ENCODE data around the gene SLC1A7. TPM values are rescaled to one million over a fixed set of nuclear protein-coding genes. Genes with fewer than 3 reads are reported as not detected.

SLC1A7 gene
- total RNA-seq, 1 donor from 2014 or later: not detected

DNA sequence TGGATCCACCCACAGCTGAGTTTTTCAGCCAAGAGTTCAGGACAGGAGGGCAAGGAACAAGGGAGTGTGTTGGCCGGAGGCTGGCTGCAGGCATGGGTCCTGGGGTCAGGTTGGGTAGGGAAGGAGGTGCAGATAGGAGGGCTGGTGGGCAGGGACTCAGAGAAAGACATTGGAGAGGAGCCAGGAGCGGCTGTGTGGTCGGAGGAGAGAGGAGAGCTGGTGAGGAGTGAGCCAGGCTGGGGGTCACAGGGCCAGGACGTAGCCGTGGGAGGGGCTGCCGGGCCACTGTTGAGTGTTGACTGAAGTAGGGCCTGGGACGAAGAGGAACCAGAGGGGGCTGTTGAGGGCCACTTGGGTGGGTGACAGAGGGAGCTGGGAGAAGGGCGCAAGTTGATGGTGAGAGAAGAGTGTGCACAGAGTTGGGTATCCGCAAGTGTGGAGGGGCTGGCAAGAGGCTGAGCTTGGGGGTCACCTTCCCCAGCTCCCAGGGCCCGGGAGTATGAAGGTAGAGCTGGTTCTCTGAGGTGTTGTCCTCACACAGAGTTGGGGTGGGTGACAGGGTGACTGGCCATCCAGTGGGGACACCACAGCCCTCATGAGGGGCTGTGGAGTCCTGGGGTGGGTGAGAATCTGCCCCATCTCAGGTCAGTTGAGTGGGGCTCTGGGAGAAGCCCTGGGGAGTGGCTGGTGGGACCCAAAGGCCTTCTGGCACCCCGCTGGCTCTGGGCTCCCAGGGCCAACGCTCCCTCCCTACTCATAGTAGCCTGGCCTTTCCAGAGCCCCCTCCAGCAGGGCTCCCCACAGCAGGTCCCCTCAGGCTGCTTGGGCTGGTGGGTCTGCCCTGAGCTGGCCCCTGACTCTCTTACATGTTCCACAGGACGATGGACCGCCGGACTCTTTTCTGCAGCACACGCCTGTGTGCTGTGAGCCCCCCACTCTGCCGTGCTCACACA is 58.5 kb downstream of the SLC1A7 start:
- no peaks in the 10 kb centered on the region for H3K9me3 ChIP-seq
- H3K36me3 ChIP-seq: peaks cover 0 to 14% of the 10 kb centered on the region in 2 donors
- no peaks in the 10 kb centered on the region for H3K4me1 ChIP-seq
- DNase-seq (ENCODE audit: extremely low spot score in 2 of 2): no peak
- H3K4me3 ChIP-seq: no peak overlapping the region
- TF ChIP-seq POLR2AphosphoS5 (IDR thresholded peaks at IDR 0.05; ENCODE audit: insufficient read depth in 1 of 2, low read depth in 1 of 2) (no peak), POLR2A (IDR thresholded peaks at IDR 0.05) (no peak)
- TF ChIP-seq, protein P1, sequence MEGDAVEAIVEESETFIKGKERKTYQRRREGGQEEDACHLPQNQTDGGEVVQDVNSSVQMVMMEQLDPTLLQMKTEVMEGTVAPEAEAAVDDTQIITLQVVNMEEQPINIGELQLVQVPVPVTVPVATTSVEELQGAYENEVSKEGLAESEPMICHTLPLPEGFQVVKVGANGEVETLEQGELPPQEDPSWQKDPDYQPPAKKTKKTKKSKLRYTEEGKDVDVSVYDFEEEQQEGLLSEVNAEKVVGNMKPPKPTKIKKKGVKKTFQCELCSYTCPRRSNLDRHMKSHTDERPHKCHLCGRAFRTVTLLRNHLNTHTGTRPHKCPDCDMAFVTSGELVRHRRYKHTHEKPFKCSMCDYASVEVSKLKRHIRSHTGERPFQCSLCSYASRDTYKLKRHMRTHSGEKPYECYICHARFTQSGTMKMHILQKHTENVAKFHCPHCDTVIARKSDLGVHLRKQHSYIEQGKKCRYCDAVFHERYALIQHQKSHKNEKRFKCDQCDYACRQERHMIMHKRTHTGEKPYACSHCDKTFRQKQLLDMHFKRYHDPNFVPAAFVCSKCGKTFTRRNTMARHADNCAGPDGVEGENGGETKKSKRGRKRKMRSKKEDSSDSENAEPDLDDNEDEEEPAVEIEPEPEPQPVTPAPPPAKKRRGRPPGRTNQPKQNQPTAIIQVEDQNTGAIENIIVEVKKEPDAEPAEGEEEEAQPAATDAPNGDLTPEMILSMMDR (IDR thresholded peaks at IDR 0.05): no peak
- peak overlapping the region; percentile 13 for H3K27ac ChIP-seq
- no peaks in the 10 kb centered on the region for H3K27me3 ChIP-seq
- intact Hi-C loops (cut with DNase I): no loop called here

DNA sequence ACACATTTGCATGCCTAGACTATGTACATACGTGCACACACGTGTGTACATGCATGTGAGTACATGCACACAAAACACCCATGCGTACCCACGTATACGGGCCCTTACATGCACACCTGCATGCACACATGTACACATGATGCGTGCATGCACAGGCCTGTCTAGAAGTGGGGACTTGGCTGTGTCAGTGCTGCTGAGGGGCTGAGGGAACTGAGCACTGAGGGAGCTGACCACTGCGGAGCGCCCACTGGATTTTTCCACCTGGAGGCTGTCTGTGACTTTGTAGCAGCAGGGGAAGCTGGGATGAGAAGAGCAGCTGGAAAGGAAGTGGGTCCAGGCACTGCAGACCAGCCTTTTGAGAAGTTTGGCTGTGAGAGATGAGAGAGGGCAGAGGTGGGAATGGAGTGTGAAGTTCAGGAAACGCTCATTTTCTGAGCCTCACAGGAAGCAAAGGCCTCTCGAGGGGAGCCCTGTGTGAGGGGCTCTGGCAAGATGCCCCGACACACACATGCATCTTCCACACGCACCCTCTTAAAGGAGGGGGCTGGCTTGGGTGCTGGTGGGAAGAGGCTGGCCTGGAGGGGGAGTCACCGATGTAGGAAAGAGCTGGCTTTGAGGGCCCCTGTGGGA is 59.5 kb downstream of the SLC1A7 start:
- TF ChIP-seq POLR2A (IDR thresholded peaks at IDR 0.05): no peak
- Histone ChIP-seq H3K27ac (no peak overlapping the region), H3K4me1 (no peaks in the 10 kb centered on the region), H3K36me3 (peaks cover 0 to 14% of the 10 kb centered on the region in 2 donors), H3K9me3 (no peaks in the 10 kb centered on the region), H3K27me3 (no peaks in the 10 kb centered on the region), H3K4me3 (no peak overlapping the region)
- intact Hi-C loops (cut with DNase I): no loop called here
- DNase-seq (ENCODE audit: extremely low spot score in 2 of 2): no peak

DNA sequence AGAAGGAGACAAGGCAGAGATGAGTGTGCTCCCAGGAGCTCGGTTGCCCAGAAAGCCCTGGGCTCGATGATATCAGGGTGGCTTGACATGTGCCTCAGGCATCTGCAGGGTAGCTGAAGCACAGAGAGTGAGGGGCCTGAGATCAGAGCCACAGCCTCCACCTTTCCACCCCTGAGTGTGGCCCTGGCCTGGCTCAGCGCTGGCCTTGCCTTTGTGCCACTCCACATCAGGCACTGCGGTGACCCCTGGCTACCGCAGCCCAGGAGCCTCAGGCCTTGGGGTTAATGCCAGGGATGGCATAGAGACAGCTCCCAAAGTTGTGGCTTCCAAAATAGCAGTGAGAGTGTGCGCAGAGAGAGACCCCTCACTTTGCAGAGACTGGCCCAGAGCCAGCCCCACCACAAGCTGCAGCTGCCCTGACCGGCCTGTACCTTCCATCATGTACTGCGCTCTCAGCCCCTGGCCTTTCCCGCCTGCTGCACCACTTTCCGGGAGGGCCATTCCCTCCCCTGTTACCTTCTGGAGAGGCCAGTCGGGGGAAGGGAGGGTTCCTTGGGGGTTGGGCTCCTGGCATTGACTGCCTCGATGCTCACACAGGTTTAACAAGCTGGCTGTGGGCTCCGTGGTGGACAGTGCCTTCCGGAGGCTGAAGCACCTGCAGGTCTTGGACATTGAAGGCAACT is 60.9 kb downstream of the SLC1A7 start:
- no peak for DNase-seq (ENCODE audit: extremely low spot score in 2 of 2)
- Histone ChIP-seq H3K4me3 (no peak overlapping the region), H3K4me1 (no peaks in the 10 kb centered on the region), H3K27ac (no peak overlapping the region), H3K36me3 (peaks cover 0 to 14% of the 10 kb centered on the region in 2 donors), H3K27me3 (no peaks in the 10 kb centered on the region), H3K9me3 (no peaks in the 10 kb centered on the region)
- intact Hi-C loops (cut with DNase I): no loop called here
- TF ChIP-seq POLR2AphosphoS5 (IDR thresholded peaks at IDR 0.05; ENCODE audit: insufficient read depth in 1 of 2, low read depth in 1 of 2): no peak

DNA sequence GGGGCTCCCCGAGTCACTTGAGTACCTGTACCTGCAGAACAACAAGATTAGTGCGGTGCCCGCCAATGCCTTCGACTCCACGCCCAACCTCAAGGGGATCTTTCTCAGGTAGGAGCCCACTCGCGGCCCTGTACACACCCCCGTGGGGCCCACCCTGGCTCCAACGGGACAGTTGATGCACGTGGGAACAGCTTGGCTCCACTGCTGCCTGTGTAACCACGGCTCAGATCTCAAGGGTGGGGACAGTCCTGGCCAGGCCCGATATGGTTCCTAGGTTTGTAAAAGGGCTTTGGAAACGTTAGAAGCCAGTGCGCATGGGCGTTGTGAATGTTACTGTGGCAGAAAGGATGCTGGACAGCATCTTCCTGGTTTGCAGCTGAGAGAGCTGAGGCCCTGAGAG is 61.7 kb downstream of the SLC1A7 start:
- H3K27me3 ChIP-seq: no peaks in the 10 kb centered on the region
- intact Hi-C loops (cut with DNase I): no loop called here
- H3K36me3 ChIP-seq: peaks cover 0 to 14% of the 10 kb centered on the region in 2 donors
- H3K9me3 ChIP-seq: no peaks in the 10 kb centered on the region
- H3K4me3 ChIP-seq: no peak overlapping the region
- no peak for TF ChIP-seq POLR2AphosphoS5 (IDR thresholded peaks at IDR 0.05; ENCODE audit: insufficient read depth in 1 of 2, low read depth in 1 of 2)
- TF ChIP-seq POLR2A (IDR thresholded peaks at IDR 0.05): no peak
- TF ChIP-seq, protein P1 (IDR thresholded peaks at IDR 0.05): no peak
- no peaks in the 10 kb centered on the region for H3K4me1 ChIP-seq
- H3K27ac ChIP-seq: no peak overlapping the region
- DNase-seq (ENCODE audit: extremely low spot score in 2 of 2): no peak

DNA sequence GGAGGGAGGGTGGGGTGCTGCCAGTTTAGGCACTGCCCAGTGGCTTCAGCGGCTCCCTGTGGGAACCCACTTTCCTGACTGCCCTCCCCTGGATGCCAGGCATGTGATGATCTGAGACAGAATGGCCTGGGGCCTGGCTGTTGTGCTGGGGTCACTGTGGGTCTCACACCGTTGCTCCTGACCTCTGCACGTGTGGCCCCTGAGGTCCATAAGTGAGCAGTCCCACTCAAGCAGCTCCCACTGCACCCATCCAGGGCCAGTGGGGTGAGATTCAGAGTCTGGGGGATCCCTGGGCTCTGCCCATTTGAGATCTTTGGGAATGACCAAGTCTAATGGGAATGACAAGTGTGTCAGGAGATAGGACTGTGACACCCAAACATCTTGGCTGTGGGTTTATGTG is 62.4 kb downstream of the SLC1A7 start:
- H3K27ac ChIP-seq: no peak overlapping the region
- intact Hi-C loops (cut with DNase I): no loop called here
- DNase-seq (ENCODE audit: extremely low spot score in 2 of 2): no peak
- H3K27me3 ChIP-seq: no peaks in the 10 kb centered on the region
- peaks cover 0 to 14% of the 10 kb centered on the region in 2 donors for H3K36me3 ChIP-seq
- TF ChIP-seq, protein P1 (IDR thresholded peaks at IDR 0.05): no peak
- TF ChIP-seq POLR2AphosphoS5 (IDR thresholded peaks at IDR 0.05; ENCODE audit: insufficient read depth in 1 of 2, low read depth in 1 of 2) (no peak), POLR2A (IDR thresholded peaks at IDR 0.05) (no peak)
- H3K4me3 ChIP-seq: no peak overlapping the region
- no peaks in the 10 kb centered on the region for H3K9me3 ChIP-seq
- no peaks in the 10 kb centered on the region for H3K4me1 ChIP-seq
